Measurements from ENCODE around the gene RTBDN.
A peak's percentile ranks its signal among the peaks of the same experiment; 100 is the strongest.
"Not testable (repeated sequence)": the region's sequence is repeated elsewhere in the genome, so short reads cannot be mapped to it uniquely, and the experiment has no call there.

The RTBDN gene

DNA sequence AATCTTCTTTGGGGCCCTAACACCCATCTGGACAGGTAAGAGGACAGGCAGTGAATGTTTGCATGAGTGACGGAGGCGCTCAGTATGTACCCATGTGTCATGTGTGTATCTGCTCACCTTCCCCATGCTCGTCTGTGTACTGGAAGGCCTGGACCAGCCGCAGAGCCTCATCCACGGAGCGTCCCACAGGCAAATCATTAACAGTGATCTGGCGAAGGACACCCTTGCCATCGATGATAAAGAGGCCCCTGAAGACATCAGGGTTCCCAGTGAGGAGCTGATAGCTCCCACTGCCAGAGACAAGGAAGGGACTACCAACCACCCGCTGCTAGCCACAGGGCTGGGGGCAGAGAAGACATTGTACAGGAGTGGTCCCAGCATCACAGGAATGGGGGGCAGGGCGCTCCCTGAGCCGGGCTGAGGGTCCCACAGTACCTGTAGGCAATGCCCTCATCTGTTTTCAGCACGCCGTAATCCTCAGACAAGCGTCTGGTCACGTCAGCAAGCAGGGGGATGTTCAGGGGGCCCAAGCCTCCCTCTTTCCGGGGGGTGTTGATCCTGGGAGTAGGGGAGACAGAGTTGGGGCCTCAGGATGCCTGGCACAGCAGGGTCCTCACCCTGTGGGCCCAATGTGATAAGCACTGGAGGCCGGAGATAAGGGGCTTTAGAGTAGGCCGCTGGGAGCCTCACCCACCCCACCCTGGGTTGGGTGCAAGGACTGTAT lies 34.5 kb downstream of the RTBDN start:
- H3K4me1 ChIP-seq (ENCODE audit: insufficient read depth, low read length) = peaks cover 13% of the 10 kb centered on the region
- H4K20me1 ChIP-seq (ENCODE audit: insufficient read depth, low read length) = no peaks in the 10 kb centered on the region
- H3K79me2 ChIP-seq (ENCODE audit: insufficient read depth, low read length) = no peaks in the 10 kb centered on the region
- H3K27me3 ChIP-seq (ENCODE audit: insufficient read depth, low read length, poor library complexity) = no peaks in the 10 kb centered on the region
- DNase-seq (no peak), ATAC-seq (ENCODE audit: insufficient read depth, low read depth) (no peak)
- TF ChIP-seq, protein P1, sequence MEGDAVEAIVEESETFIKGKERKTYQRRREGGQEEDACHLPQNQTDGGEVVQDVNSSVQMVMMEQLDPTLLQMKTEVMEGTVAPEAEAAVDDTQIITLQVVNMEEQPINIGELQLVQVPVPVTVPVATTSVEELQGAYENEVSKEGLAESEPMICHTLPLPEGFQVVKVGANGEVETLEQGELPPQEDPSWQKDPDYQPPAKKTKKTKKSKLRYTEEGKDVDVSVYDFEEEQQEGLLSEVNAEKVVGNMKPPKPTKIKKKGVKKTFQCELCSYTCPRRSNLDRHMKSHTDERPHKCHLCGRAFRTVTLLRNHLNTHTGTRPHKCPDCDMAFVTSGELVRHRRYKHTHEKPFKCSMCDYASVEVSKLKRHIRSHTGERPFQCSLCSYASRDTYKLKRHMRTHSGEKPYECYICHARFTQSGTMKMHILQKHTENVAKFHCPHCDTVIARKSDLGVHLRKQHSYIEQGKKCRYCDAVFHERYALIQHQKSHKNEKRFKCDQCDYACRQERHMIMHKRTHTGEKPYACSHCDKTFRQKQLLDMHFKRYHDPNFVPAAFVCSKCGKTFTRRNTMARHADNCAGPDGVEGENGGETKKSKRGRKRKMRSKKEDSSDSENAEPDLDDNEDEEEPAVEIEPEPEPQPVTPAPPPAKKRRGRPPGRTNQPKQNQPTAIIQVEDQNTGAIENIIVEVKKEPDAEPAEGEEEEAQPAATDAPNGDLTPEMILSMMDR (IDR thresholded peaks at IDR 0.05; ENCODE audit: borderline replicate concordance, extremely low read depth, low read length, poor library complexity, severe bottlenecking) = no peak
- H2AFZ ChIP-seq (ENCODE audit: low read depth, low read length) = no peak overlapping the region
- no peak overlapping the region for H3K9ac ChIP-seq (ENCODE audit: low read depth, low read length)
- H3K4me2 ChIP-seq (ENCODE audit: insufficient read depth, low read length) = no peak overlapping the region
- H3K36me3 ChIP-seq (ENCODE audit: insufficient read depth, low read length) = no peaks in the 10 kb centered on the region
- no peak overlapping the region for H3K4me3 ChIP-seq (ENCODE audit: low read depth in 1 of 2, low read length in 2 of 2)
- no peaks in the 10 kb centered on the region for H3K9me3 ChIP-seq (ENCODE audit: insufficient read depth, low read length, severe bottlenecking)
- H3K27ac ChIP-seq (ENCODE audit: low read length) = no peak overlapping the region

DNA sequence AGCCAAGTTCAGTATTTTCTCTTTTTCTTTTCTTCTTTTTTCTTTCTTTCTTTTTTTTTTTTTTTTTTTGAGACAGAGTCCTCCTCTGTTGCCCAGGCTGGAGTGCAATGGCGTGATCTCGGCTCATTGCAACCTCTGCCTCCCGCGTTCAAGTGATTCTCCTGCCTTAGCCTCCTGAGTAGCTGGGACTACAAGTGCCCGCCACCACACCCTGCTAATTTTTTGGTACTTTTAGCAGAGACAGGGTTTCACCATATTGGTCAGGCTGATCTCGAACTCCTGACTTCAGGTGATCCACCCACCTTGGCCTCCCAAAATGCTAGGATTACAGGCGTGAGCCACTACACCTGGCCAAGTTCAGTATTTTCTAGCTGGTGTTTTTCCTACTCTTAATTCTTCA lies 36.8 kb downstream of the RTBDN start:
- not testable (repeated sequence) for H3K36me3 ChIP-seq (ENCODE audit: insufficient read depth, low read length)

GRCh38 chr19:12797141-12797587 lies 37.2 kb downstream of the RTBDN start:
- TF ChIP-seq EZH2 (IDR thresholded peaks at IDR 0.05; ENCODE audit: borderline replicate concordance, low read depth, low read length, severe bottlenecking) = no peak
- TF ChIP-seq, protein P1 (IDR thresholded peaks at IDR 0.05; ENCODE audit: borderline replicate concordance, extremely low read depth, low read length, poor library complexity, severe bottlenecking) = no peak
- H3K27me3 ChIP-seq (ENCODE audit: insufficient read depth, low read length, poor library complexity) = no peaks in the 10 kb centered on the region
- H3K4me3 ChIP-seq (ENCODE audit: low read depth in 1 of 2, low read length in 2 of 2) = no peak overlapping the region
- ATAC-seq (ENCODE audit: insufficient read depth, low read depth) (no peak), DNase-seq (no peak)
- peak overlapping the region; percentile 15; the same call in 1 of the 2 replicates for H3K9ac ChIP-seq (ENCODE audit: low read depth, low read length)
- no peaks in the 10 kb centered on the region for H3K9me3 ChIP-seq (ENCODE audit: insufficient read depth, low read length, severe bottlenecking)
- no peaks in the 10 kb centered on the region; the same call in 1 of the 2 replicates for H3K36me3 ChIP-seq (ENCODE audit: insufficient read depth, low read length)
- H3K79me2 ChIP-seq (ENCODE audit: insufficient read depth, low read length) = peaks cover 15% of the 10 kb centered on the region
- H3K27ac ChIP-seq (ENCODE audit: low read length) = 0 out of 2 replicates have a peak overlapping the region, but pooled peaks have one; percentile 3
- H3K4me2 ChIP-seq (ENCODE audit: insufficient read depth, low read length) = no peak overlapping the region
- H3K4me1 ChIP-seq (ENCODE audit: insufficient read depth, low read length) = peaks cover 27% of the 10 kb centered on the region
- H4K20me1 ChIP-seq (ENCODE audit: insufficient read depth, low read length) = no peaks in the 10 kb centered on the region
- no peak overlapping the region for H2AFZ ChIP-seq (ENCODE audit: low read depth, low read length)

More for the DNA sequence above, 36.8 kb downstream of the RTBDN start:
- not testable (repeated sequence) for DNase-seq; H3K4me3 ChIP-seq (ENCODE audit: low read depth in 1 of 2, low read length in 2 of 2); H2AFZ ChIP-seq (ENCODE audit: low read depth, low read length); H3K27ac ChIP-seq (ENCODE audit: low read length); H3K4me2 ChIP-seq (ENCODE audit: insufficient read depth, low read length); H4K20me1 ChIP-seq (ENCODE audit: insufficient read depth, low read length); ATAC-seq (ENCODE audit: insufficient read depth, low read depth); H3K27me3 ChIP-seq (ENCODE audit: insufficient read depth, low read length, poor library complexity); H3K9ac ChIP-seq (ENCODE audit: low read depth, low read length); H3K9me3 ChIP-seq (ENCODE audit: insufficient read depth, low read length, severe bottlenecking)
- H3K79me2 ChIP-seq (ENCODE audit: insufficient read depth, low read length) = peaks cover 11% of the 10 kb centered on the region
- H3K4me1 ChIP-seq (ENCODE audit: insufficient read depth, low read length) = peaks cover 26% of the 10 kb centered on the region

All from DND-41 (cell line).